HepG2 (cell line): Measurements from ENCODE around the gene SPEM2. TPM values are rescaled to one million over a fixed set of nuclear protein-coding genes. Genes with fewer than 3 reads are reported as not detected.

ENCODE experiments used
- CREB1 ChIP-seq, 2 experiments: fragments of 450-650 bp in 1 of 2; IDR thresholded peaks; 2 replicates each; pipeline ENCODE4 v1.6.1; 2016 to 2017; ENCODE audit warnings: control low read depth in 1 of 2, mild to moderate bottlenecking in 1 of 2, missing compliant biosample characterization in 1 of 2, missing genetic modification characterization in 1 of 2
- MIER2 ChIP-seq: IDR thresholded peaks from 2 replicates; pipeline ENCODE4 v1.6.1; 2016; ENCODE audit warnings: missing biosample characterization, missing genetic modification reagents
- NCOA1 ChIP-seq: sonication (generic); formaldehyde crosslinking; IDR thresholded peaks from 2 replicates; pipeline ENCODE4 v1.9.0; 2021; ENCODE audit warnings: missing genetic modification reagents
- REL ChIP-seq: sonication (generic); formaldehyde crosslinking; conservative IDR thresholded peaks from 2 replicates; pipeline ENCODE4 v1.8.0; 2022; ENCODE audit warnings: mild to moderate bottlenecking, missing genetic modification reagents, moderate library complexity
- SMYD3 ChIP-seq: sonication (generic); formaldehyde crosslinking; IDR thresholded peaks from 2 replicates; pipeline ENCODE4 v1.8.1; 2023; ENCODE audit warnings: mild to moderate bottlenecking, missing genetic modification reagents
- ZNF264 ChIP-seq: sonication (generic); formaldehyde crosslinking; IDR thresholded peaks from 2 replicates; pipeline ENCODE4 v1.4.0; 2020; ENCODE audit warnings: missing genetic modification reagents
- ZNF3 ChIP-seq: IDR thresholded peaks from 2 replicates; pipeline ENCODE4 v1.7.0; 2017; ENCODE audit warnings: inconsistent platforms
- ZNF343 ChIP-seq: sonication (generic); formaldehyde crosslinking; IDR thresholded peaks from 2 replicates; pipeline ENCODE4 v1.4.0; 2020; ENCODE audit warnings: mild to moderate bottlenecking, missing genetic modification reagents
- ZSCAN29 ChIP-seq: sonication (generic); formaldehyde crosslinking; conservative IDR thresholded peaks from 2 replicates; pipeline ENCODE4 v1.4.0; 2020; ENCODE audit warnings: mild to moderate bottlenecking, missing genetic modification reagents
- polyA plus RNA-seq, 8 experiments: library from polyadenylated mRNA; depleted of rRNA in 3 of 8; stranded (reverse) in 7 of 8; unstranded in 1 of 8; fragments of >200 nt; fragmentation: Illumina TruSeq in 4 of 8; extraction: Trizol in 4 of 8; gene quantifications; 2 replicates each; pipeline versions ENCODE4 v1.2.1 to v1.2.3, GENCODE V29; 2011 to 2016; ENCODE audit warnings: low read depth in 4 of 8, missing spikeins in 1 of 8, mixed read lengths in 1 of 8; ENCODE audit not compliant: insufficient read depth in 1 of 8
- total RNA-seq, 5 experiments: library from RNA; depleted of rRNA; stranded (reverse); fragments of >200 nt; fragmentation: Illumina TruSeq; extraction: Trizol; gene quantifications; 2 replicates each; pipeline ENCODE4 v1.2.3, GENCODE V29; 2016; ENCODE audit warnings: low read depth in 1 of 5
- TF ChIP-seq, protein P1 (sequence below): sonication (generic); formaldehyde crosslinking; IDR thresholded peaks from 2 replicates; pipeline ENCODE4 v1.5.0; 2020; ENCODE audit warnings: missing genetic modification reagents
- TF ChIP-seq, protein P2 (sequence below): sonication (generic); formaldehyde crosslinking; IDR thresholded peaks from 2 replicates; pipeline ENCODE4 v1.5.0; 2020; ENCODE audit warnings: missing genetic modification reagents
- TF ChIP-seq, protein P3 (sequence below): IDR thresholded peaks from 2 replicates; pipeline ENCODE4 v1.6.1; 2018; ENCODE audit warnings: missing genetic modification reagents, mild to moderate bottlenecking, missing compliant biosample characterization
- TF ChIP-seq, protein P4 (sequence below): IDR thresholded peaks from 2 replicates; pipeline ENCODE4 v1.6.1; 2016; ENCODE audit warnings: low read depth, missing genetic modification reagents, missing compliant biosample characterization
- TF ChIP-seq, protein P5 (sequence below): sonication (generic); formaldehyde crosslinking; IDR thresholded peaks from 2 replicates; pipeline ENCODE4 v1.4.0; 2020; ENCODE audit warnings: missing genetic modification reagents
- TF ChIP-seq, protein P6 (sequence below): sonication (generic); formaldehyde crosslinking; IDR thresholded peaks from 2 replicates; pipeline ENCODE4 v1.4.0; 2020; ENCODE audit warnings: mild to moderate bottlenecking, low read depth, missing genetic modification reagents
- TF ChIP-seq, protein P7 (sequence below): sonication (generic); formaldehyde crosslinking; conservative IDR thresholded peaks from 2 replicates; pipeline ENCODE4 v1.8.0; 2022; ENCODE audit warnings: mild to moderate bottlenecking, moderate library complexity, missing genetic modification reagents

SPEM2 gene
- total and polyA plus RNA-seq, 2 of the 13 experiments (the other 11 are each of a cell fraction or from before 2014, with no cell fraction given) = not detected

DNA sequence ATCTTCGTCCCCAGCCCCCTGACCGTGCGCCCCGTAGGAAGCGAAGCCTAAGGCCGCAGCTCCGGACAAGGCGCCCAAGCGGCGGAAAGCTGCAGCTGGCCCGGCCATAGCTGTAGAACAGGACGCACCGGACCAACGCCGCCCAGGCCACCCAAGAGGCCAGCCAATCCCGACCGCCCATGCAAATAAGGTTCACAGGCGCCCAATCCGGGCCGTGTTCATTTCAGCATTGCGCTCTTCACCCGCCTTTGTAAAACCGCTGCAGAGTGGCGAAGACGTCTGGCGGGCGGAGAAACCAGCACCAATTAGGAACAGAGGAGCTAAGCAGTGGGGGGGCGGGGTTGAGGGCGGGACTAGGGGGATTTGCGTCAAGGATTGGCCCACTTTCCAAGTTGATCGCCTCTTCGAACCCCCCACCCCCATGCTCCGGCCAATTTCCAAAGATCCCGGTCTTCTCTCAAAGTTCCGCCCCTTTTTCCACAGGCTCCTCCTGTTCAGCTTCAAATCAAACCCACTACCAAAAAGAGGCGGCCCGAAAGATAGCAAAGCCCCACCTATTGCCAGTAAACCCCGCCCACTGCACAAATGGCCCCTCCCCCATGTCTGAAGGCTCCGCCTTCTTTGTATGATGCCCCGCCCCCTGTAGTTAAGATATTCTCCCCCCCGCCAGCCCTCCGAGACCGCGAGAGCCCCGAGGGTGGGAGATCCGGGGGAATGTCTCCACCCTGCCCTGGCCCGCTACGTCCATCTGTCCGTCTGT is 21.3 kb upstream of the SPEM2 start, which contains the start of gene TMEM256 (continued):
- TF ChIP-seq, protein P1, sequence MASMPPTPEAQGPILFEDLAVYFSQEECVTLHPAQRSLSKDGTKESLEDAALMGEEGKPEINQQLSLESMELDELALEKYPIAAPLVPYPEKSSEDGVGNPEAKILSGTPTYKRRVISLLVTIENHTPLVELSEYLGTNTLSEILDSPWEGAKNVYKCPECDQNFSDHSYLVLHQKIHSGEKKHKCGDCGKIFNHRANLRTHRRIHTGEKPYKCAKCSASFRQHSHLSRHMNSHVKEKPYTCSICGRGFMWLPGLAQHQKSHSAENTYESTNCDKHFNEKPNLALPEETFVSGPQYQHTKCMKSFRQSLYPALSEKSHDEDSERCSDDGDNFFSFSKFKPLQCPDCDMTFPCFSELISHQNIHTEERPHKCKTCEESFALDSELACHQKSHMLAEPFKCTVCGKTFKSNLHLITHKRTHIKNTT = no peak
- no peak for TF ChIP-seq MIER2
- TF ChIP-seq, protein P2, sequence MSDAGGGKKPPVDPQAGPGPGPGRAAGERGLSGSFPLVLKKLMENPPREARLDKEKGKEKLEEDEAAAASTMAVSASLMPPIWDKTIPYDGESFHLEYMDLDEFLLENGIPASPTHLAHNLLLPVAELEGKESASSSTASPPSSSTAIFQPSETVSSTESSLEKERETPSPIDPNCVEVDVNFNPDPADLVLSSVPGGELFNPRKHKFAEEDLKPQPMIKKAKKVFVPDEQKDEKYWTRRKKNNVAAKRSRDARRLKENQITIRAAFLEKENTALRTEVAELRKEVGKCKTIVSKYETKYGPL (CRISPR knock-in tag) = 0 out of 2 replicates have a peak, but pooled peaks have one; percentile 51
- TF ChIP-seq ZSCAN29 (CRISPR knock-in tag) = no peak
- TF ChIP-seq, protein P3, sequence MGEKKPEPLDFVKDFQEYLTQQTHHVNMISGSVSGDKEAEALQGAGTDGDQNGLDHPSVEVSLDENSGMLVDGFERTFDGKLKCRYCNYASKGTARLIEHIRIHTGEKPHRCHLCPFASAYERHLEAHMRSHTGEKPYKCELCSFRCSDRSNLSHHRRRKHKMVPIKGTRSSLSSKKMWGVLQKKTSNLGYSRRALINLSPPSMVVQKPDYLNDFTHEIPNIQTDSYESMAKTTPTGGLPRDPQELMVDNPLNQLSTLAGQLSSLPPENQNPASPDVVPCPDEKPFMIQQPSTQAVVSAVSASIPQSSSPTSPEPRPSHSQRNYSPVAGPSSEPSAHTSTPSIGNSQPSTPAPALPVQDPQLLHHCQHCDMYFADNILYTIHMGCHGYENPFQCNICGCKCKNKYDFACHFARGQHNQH (CRISPR knock-in tag) = 0 out of 2 replicates have a peak, but pooled peaks have one; percentile 41
- TF ChIP-seq, protein P4, sequence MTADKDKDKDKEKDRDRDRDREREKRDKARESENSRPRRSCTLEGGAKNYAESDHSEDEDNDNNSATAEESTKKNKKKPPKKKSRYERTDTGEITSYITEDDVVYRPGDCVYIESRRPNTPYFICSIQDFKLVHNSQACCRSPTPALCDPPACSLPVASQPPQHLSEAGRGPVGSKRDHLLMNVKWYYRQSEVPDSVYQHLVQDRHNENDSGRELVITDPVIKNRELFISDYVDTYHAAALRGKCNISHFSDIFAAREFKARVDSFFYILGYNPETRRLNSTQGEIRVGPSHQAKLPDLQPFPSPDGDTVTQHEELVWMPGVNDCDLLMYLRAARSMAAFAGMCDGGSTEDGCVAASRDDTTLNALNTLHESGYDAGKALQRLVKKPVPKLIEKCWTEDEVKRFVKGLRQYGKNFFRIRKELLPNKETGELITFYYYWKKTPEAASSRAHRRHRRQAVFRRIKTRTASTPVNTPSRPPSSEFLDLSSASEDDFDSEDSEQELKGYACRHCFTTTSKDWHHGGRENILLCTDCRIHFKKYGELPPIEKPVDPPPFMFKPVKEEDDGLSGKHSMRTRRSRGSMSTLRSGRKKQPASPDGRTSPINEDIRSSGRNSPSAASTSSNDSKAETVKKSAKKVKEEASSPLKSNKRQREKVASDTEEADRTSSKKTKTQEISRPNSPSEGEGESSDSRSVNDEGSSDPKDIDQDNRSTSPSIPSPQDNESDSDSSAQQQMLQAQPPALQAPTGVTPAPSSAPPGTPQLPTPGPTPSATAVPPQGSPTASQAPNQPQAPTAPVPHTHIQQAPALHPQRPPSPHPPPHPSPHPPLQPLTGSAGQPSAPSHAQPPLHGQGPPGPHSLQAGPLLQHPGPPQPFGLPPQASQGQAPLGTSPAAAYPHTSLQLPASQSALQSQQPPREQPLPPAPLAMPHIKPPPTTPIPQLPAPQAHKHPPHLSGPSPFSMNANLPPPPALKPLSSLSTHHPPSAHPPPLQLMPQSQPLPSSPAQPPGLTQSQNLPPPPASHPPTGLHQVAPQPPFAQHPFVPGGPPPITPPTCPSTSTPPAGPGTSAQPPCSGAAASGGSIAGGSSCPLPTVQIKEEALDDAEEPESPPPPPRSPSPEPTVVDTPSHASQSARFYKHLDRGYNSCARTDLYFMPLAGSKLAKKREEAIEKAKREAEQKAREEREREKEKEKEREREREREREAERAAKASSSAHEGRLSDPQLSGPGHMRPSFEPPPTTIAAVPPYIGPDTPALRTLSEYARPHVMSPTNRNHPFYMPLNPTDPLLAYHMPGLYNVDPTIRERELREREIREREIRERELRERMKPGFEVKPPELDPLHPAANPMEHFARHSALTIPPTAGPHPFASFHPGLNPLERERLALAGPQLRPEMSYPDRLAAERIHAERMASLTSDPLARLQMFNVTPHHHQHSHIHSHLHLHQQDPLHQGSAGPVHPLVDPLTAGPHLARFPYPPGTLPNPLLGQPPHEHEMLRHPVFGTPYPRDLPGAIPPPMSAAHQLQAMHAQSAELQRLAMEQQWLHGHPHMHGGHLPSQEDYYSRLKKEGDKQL (CRISPR knock-in tag) = no peak
- peak; percentile 48; the same call in 1 of the 2 replicates for TF ChIP-seq SMYD3 (CRISPR knock-in tag)
- no peak for TF ChIP-seq ZNF3 (CRISPR knock-in tag)
- TF ChIP-seq, protein P5, sequence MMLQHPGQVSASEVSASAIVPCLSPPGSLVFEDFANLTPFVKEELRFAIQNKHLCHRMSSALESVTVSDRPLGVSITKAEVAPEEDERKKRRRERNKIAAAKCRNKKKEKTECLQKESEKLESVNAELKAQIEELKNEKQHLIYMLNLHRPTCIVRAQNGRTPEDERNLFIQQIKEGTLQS (CRISPR knock-in tag) = 0 out of 2 replicates have a peak, but pooled peaks have one; percentile 16
- 0 out of 2 replicates have a peak, but pooled peaks have one; percentile 40 for TF ChIP-seq ZNF264 (CRISPR knock-in tag)
- no peak for TF ChIP-seq NCOA1 (CRISPR knock-in tag)
- TF ChIP-seq, protein P6, sequence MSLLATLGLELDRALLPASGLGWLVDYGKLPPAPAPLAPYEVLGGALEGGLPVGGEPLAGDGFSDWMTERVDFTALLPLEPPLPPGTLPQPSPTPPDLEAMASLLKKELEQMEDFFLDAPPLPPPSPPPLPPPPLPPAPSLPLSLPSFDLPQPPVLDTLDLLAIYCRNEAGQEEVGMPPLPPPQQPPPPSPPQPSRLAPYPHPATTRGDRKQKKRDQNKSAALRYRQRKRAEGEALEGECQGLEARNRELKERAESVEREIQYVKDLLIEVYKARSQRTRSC (CRISPR knock-in tag) = no peak
- TF ChIP-seq, protein P7, sequence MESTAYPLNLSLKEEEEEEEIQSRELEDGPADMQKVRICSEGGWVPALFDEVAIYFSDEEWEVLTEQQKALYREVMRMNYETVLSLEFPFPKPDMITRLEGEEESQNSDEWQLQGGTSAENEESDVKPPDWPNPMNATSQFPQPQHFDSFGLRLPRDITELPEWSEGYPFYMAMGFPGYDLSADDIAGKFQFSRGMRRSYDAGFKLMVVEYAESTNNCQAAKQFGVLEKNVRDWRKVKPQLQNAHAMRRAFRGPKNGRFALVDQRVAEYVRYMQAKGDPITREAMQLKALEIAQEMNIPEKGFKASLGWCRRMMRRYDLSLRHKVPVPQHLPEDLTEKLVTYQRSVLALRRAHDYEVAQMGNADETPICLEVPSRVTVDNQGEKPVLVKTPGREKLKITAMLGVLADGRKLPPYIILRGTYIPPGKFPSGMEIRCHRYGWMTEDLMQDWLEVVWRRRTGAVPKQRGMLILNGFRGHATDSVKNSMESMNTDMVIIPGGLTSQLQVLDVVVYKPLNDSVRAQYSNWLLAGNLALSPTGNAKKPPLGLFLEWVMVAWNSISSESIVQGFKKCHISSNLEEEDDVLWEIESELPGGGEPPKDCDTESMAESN (CRISPR knock-in tag) = no peak
- TF ChIP-seq ZNF343 (CRISPR knock-in tag) = no peak
- peak; percentile 70 for TF ChIP-seq CREB1 (IDR thresholded peaks at IDR 0.05)
- TF ChIP-seq CREB1 (CRISPR knock-in tag; IDR thresholded peaks at IDR 0.05) = peak; percentile 80
- no peak for TF ChIP-seq REL
